NK-92 (cell line): ENCODE measurements around the gene LAMA2.

Experiments
- DNase-seq: peaks from one replicate; lab custom pipeline; 2025; ENCODE audit not compliant: unreplicated experiment; lab: John Stamatoyannopoulos, UW

Gene LAMA2

DNA sequence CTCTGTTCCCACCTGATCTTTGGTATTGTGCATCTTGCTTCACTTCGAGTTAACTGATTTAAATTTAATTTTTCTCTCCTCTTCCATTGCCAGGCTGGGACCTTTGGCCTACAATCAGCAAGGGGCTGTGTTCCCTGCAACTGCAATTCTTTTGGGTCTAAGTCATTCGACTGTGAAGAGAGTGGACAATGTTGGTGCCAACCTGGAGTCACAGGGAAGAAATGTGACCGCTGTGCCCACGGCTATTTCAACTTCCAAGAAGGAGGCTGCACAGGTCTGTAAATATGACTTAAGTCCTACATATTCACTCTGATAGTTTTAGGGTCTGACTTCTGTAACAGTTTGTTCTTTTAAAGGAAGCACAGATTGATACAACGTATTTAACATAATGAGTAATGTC is 414.7 kb downstream of the LAMA2 start:
- no peak for DNase-seq

DNA sequence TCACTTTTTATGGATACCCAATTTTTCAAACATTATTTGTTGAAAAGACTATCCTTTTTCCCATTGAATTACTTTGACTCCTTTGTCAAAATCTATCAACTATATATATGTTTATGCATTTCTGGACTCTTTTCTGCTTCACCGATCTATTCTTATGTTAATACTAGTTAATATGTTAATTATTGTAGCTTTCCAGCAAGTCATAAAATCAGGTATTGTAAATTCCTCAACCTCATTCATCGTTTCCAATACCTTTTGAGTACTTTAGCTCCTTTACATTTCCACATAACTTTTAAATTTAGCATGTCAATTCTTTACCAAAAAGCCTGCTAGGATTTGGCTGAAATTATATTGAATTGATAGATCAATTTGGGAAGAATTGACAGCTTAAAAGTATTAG is 419.7 kb downstream of the LAMA2 start:
- no peak for DNase-seq

DNA sequence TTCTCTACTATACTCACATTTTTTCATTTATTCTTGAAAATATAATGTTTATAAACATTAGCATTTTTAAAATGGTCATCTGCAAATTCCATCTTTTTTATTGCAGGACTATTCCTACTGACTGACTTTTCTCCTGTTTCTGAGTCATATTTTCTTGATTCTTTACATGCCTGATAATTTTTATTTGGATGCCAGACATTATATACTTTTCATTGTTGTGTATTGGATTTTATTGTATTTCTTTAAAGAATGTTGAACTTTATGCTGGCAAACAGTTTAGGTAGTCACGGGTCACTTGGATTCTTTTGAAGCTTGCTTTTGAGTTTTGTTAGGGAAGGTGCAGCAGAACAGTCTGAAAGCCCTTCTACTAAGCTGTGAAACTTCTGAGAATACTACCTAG is 423.9 kb downstream of the LAMA2 start:
- no peak for DNase-seq

DNA sequence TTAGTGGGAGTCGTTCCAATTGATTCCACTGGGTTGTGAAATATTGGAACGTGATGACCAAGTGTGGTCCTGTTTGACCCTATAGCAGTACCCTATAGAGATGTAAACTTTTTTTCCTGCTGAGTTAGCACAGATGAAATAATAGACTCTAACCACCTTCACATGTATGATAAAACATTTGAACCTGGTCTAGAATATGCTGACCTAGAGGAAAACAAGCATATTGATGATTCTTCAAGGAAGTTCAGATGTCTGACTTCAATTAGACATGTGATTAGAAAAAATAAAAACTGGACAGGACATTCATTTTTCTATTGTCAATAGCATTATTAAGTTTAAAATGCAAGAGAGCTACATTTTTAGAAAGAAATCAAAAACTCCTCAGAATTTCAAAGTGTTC is 424.9 kb downstream of the LAMA2 start:
- no peak for DNase-seq

DNA sequence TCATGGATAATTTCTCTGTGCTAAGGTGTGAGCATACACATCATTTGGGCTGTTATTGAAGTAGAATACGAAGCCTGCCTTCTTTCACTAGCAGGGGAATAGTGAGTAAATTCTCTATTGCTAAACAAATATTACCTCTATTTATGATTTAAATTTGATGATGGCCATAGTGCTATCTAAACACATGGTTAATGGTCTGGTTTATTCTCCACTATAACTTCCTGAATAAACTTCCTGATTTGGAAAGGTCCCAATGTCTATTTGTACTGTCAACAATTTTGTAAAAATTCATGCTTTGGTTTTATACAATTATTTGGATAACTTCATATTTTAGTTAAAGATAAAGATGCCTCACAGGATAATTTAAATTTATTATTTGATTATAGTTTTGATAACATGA is 426.2 kb downstream of the LAMA2 start:
- no peak for DNase-seq

DNA sequence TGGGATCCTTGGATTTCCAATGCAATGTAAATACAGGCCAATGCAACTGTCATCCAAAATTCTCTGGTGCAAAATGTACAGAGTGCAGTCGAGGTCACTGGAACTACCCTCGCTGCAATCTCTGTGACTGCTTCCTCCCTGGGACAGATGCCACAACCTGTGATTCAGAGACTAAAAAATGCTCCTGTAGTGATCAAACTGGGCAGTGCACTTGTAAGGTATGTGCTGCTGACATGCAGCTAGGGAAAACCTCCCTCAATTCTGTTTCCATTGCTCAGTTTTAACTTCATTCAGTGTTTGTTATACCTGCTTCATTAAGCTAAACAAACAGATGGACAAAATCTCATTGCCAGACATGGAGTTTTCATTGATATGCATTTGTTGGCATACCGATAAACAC is 429.9 kb downstream of the LAMA2 start:
- DNase-seq = no peak

DNA sequence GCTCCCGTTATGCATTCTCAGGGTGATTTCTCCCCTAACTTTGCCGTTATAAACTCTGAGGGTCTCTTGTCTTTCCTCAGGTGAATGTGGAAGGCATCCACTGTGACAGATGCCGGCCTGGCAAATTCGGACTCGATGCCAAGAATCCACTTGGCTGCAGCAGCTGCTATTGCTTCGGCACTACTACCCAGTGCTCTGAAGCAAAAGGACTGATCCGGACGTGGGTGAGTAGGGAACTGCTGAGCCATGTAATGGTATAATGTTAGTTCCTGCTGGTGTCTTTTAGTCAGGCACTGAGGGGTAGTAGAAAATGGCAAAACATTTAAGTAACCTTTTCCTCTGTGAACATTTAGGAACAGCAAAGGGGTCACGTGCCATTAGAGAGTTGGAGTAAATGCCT is 431.6 kb downstream of the LAMA2 start:
- DNase-seq = no peak

DNA sequence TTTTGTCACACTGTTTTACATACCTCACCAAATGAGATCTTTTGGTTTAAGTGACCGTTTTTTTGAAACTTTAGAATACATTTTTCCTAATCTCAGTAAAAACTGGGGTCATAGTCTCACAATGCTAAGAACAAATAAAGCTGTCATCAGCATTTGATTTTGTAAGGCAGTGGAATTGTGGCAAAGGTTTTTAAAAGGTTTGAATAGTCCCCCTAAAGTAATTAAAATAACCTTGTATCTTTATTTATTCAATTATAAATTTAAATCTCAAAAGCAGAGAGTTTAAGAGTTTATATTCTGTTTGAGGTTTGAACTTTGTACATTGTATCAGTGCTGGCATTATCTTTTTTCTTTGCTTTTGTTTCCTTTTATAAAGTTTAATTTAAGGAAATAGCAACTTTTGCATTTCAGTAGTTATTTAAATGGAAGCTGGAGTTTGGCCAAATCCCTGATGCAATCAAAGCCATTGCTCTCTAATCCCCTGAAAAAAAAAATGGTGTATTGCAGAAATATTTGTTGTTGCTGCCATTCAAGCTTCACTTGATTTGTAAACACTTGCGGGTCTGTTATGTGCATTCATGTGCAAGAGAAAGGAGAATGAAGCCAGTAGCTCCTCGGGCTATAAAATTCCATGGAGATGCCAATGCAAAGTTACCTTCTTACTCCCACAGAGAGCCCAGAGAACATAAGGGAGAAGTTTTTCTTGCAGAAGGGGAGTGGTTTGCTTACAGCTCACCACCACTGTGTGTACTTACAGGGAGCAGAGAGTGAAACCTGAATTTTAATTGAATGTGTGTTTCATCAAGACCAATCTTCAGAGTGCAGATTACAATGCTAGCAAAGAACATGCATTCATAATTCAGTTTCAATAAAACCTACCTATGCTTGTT is 435.2 kb downstream of the LAMA2 start:
- DNase-seq = no peak

DNA sequence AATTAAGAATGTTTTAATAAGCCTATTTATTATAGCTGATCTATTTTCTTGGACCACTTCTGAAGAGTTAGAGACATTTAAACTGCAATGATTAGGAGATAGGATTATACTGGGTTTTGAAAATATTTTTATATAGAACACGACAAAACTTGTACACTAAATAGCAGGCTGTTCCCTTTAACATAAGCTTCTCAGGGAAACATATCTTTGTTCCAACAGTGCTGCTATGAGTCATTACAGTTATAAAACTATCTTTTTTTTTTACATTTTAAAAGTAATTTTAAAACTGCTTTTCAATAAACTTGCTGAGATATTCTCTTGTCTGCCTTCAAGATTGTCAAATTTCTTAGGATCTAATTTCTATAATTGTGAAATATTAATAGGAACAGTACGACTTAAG is 438.0 kb downstream of the LAMA2 start:
- no peak for DNase-seq

DNA sequence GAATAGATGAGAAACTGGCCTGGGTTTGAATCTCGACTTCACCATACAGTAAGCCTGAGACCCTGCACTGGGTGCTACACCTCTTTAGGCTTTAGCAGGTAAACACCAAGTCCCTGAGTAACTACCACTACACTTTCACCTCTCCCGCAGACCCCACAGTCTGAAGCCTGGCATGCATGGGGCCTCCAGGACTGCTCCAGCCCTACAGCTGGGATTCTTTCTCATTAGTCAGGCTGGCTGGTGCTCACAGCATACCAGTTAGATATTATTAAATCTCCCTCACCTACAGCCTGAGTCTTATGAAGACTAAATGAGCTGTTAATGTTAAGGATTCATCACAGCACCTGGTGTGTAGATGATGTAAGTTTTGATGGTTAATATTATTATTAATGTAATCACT is 438.4 kb downstream of the LAMA2 start:
- DNase-seq = no peak

DNA sequence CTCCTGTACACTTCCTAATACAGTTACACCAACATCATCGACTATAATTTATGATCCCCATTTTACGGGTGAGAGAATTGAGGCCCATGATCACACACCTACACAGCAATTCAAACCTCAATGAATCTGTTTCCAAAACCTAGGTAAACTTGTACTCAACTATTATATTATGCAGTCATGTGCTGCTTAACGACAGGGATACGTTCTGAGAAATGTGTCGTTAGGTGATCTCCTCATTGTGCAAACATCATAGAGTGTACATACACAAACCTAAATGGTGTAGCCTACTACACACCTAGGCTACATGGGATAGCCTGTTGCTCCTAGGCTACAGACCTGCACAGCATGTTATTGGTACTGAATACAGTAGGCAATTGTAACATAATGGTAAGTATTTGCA is 441.4 kb downstream of the LAMA2 start:
- DNase-seq = no peak

DNA sequence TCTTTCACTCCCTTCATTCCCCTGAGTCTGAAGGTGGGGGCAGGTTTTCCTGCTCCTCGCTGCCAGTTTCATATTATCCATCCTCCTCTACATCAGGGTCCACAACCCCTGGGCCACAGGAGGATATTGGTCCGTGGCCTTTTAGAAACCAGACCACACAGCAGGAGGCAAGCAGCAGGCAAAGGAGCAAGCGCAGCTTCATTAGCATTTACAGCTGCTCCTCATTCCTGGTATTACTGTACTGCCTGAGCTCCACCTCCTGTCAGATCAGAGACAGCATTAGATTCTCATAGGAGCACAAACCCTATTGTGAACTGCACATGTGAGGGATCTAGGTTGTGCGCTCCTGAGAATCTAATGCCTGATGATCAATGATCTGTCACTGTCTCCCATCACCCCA is 446.7 kb downstream of the LAMA2 start:
- no peak for DNase-seq

DNA sequence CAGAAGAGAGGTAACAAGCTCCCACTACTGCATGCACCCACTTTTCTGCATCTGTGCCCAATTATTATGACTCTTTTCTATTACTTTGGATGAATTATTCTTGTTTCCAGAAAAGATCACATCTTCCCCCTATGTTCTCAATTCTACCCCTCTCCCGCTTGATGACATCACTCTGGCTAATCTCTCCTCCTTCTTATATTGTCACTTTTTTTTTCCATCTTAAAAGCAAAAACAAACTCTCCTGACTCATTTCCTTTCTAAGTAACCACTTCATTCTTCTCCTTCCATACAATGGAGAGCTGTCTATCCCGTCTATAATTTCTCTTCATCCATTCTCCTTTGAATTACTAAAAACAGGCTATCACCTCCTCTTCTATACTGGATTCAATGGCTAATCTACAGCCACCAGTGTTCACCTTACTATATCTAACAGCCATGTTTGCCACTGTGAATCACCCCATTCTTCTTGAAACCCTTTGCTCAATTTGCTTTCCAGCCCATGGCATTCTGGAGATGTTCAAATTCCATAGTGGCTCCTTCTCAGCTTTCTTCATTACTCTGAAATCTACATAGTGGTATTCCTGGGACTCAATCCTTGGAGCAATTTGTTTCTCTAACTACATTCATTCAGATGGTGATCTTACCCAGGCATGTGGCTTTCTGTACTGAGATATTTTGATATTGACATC is 448.7 kb downstream of the LAMA2 start:
- no peak for DNase-seq

DNA sequence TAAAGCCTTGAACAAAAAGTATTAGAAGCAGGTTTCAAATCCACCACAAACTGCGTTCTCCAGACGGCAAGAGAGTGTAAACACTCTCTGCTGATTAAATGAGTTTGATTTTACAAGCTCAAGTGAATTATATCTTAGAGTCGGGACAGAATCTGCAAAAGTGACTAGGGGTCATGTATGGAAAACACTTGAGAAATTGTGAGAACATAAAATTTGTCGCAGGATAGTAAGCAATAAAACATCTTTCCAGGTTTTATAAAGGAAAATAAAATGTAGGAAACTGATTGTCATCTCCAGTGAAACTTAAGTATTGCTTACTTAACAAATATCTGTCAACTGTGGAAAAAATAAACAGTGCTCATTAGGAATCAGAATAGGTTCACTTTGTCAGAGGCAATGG is 452.9 kb downstream of the LAMA2 start:
- no peak for DNase-seq

DNA sequence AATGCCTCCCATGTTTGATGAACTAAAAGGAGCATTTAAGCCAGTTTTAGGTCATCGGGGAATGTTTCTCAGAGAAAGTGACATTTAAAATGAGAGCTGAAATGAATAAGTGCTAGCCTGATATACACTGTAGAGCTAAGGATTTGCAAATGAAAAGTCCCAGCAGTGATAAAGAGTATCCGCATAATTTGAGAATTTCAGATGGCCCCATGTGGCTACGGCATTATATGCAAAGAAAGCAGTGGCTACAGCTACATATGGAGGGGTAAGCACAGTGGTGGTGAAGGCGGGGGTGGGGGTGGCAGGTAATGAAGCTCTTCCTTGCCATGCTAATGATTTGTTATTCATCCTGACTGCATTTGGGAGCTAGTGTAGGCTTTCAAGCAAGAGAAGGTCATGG is 455.7 kb downstream of the LAMA2 start:
- no peak for DNase-seq

DNA sequence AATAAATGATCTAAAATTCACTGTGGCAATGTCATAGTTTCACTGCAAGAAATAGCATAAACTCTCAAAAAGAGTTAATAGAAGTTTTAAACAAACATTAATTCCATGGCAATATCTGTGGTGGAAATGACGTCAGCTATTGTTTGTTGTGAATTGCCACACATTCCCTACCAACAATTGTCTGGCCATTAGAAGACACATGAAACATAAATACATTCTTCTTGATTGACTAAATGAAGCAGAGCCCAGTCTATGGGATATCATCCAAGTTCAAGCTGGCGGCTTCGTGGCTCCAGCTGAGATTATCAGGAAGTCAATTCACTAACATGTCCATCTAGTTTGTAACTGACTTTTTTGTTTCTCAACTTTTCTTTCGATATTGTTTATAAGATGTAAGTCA is 458.0 kb downstream of the LAMA2 start:
- DNase-seq = no peak

DNA sequence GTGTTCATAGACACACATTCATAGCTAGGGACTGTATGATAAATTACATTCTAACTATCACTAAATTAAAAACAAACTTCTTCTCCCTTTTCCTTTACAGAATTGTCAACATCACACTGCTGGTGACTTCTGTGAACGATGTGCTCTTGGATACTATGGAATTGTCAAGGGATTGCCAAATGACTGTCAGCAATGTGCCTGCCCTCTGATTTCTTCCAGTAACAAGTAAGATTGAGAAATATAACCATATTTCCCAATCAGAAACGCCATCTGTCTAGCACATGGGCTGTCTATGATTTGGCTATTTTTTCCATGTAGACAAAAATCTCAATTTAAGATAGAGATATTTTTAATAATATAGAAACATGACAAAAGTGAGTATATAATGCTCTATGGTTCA is 459.3 kb downstream of the LAMA2 start:
- DNase-seq = no peak

DNA sequence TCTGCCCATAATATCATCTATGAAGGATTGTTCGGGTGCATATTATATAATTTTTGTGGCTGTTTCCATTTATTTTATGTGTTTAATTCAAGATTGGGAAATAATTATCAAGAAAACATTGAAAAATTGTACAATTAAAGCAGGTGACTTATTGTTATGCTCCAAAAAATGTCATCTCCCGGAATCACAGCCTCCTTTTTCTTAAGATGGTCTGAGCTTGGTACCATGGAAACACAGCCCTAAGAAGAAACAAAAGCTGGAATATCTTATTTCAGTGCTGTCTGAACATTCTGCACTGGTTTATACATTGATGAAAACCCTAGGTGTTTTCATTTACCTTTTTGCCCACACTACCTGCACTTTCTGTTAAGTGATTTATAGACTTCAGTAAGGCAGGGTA is 459.9 kb downstream of the LAMA2 start:
- DNase-seq = no peak

DNA sequence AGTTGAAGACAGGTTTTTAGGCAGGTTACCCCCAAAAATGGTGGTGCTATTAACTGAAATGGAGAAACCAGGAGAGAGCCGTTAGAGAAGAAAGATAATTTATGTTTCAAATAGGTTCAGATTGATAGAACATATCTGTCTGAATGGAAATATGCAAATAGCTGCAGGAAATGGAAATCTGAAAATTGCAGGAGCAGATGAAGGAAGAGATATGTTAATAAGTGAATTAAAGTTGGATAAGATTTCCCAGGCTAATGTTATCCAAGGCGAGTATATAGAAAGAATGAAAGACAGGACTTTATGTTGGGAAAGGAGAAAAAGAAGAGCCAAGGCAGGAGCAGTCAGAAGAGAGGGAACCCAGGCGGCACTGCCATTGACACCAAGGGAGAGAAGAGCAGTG is 461.4 kb downstream of the LAMA2 start:
- no peak for DNase-seq

DNA sequence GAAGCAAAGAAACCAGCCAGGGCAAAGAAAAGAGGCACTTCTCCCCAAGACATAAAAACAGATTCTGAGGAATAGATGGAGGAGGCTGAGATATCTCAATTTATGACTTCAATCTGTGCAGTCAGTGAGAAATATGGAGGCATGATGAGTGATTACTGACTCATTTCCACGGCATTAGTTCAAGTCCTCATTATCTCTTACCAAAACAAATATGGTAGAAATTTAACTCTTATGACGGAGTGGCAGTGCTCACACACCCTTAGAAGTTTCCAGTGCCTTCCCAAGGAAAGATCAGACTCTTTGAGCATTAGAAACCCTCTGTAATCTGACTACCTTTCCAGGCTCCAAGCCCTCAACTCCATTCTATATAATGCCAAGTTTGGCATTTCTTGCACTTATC is 463.0 kb downstream of the LAMA2 start:
- DNase-seq = no peak

DNA sequence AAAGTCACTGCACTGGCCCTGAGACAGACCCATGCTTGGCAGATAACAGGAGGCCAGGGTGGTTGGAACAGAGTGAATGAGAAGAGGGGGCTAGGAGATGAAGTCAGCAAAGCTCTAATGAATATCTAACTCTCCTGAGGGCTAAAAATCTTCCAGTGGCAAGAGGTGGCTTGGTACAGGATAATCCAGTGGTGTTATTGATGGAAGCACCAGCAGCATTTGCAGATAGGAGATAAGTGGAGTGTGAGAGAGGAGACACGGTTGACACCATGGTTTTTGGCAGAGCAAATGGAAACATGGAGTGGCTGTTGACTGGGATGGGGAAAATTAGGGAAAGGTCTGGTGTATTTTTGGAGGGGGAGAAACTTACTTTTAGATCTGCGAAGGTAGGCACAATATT is 464.0 kb downstream of the LAMA2 start:
- DNase-seq = no peak

DNA sequence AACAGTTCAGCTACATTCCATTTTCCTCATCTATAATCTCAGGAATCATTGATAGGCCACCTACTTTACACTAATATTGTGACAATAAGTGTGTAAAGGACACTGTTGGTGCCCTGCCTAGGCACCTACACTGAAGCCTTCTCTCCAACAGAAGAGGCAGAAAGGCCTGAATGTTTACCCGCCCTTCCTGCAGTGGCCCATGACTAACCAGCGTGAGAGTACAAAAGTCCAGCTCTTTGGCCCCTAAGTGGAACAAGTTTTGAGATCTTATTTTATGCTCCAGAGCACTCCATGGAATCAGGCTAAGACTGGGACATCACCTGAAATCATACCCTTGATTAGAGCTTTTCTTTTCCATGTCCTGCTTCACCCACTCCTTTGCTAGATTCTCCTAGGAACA is 467.3 kb downstream of the LAMA2 start:
- no peak for DNase-seq

DNA sequence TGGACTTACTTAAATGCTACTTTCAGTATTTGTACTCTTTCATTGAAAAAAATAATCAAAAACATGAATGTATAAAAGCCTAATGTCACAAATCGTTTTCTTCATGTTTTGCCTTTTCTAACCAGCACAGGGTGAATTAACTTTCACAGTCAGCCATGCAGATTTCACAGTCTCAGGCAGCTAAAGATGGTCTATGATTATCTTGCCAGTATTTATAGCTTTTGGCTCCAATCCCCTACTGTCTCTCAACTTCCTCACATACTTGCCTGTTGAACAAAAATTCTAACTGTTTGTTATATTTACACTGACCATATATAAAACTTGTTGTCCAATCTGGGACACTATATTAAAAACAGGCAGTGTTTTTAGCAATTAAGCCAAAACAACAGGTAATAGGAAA is 468.9 kb downstream of the LAMA2 start:
- DNase-seq = no peak
